H1 (cell line): Measurements from ENCODE around the gene GRID1. TPM values are rescaled to one million over a fixed set of nuclear protein-coding genes. Genes with fewer than 3 reads are reported as not detected.

ENCODE experiments used
- CTBP2 ChIP-seq: IDR thresholded peaks from 2 replicates; pipeline ENCODE4 v1.7.0; 2011; ENCODE audit warnings: borderline replicate concordance, mild to moderate bottlenecking, moderate library complexity, mixed read lengths, low read length; ENCODE audit not compliant: insufficient read depth, insufficient read length
- CTCF ChIP-seq, 3 experiments: IDR thresholded peaks; 1 replicate in 2 of 3; 2 replicates in 1 of 3; pipeline versions ENCODE4 v1.5.1 to v1.6.1; 2011; ENCODE audit warnings: low read length in 3 of 3, mild to moderate bottlenecking in 3 of 3, inconsistent platforms in 2 of 3, low read depth in 1 of 3, moderate library complexity in 1 of 3; ENCODE audit not compliant: insufficient read depth in 1 of 3; ENCODE audit errors: control extremely low read depth in 1 of 3
- HDAC6 ChIP-seq: IDR thresholded peaks from one replicate; pipeline ENCODE4 v1.7.1; 2012; ENCODE audit warnings: low read depth, mild to moderate bottlenecking, inconsistent platforms, low read length, moderate library complexity
- KDM5A ChIP-seq: fragments of 200-600 bp; IDR thresholded peaks from 2 replicates; pipeline ENCODE4 v1.7.1; 2012; ENCODE audit warnings: mild to moderate bottlenecking, low read length, inconsistent platforms, mixed read lengths
- POLR2AphosphoS5 ChIP-seq: IDR thresholded peaks from 2 replicates; pipeline ENCODE4 v1.6.1; 2011; ENCODE audit warnings: low read depth, low read length
- SAP30 ChIP-seq: fragments of 300-600 bp; sonication (generic); IDR thresholded peaks from 2 replicates; pipeline ENCODE4 v1.7.1; 2012; ENCODE audit warnings: low read length, moderate library complexity, mild to moderate bottlenecking, inconsistent platforms; ENCODE audit not compliant: insufficient read depth, insufficient replicate concordance
- SUZ12 ChIP-seq: fragments of 200-600 bp; sonication (generic); IDR thresholded peaks from 2 replicates; pipeline ENCODE4 v1.6.1; 2012; ENCODE audit warnings: mild to moderate bottlenecking, inconsistent platforms, low read length, moderate library complexity, mixed read lengths
- polyA plus RNA-seq, 7 experiments: library from polyadenylated mRNA; depleted of rRNA in 3 of 7; stranded (reverse) in 5 of 7; unstranded in 2 of 7; fragments of >200 nt in 5 of 7; fragments of 200-250 nt in 2 of 7; gene quantifications; 1 replicate in 5 of 7; 2 replicates in 1 of 7; 4 replicates in 1 of 7; pipeline versions ENCODE4 v1.2.1 to v1.2.3, GENCODE V29; 2011 to 2013; ENCODE audit warnings: missing spikeins in 2 of 7, mixed read lengths in 2 of 7
- total RNA-seq: library from RNA; stranded (reverse); fragmentation: NEBNext Ultra II Directional; extraction: Animal tissue kit (Norgen Biotek cat#: 25700); gene quantifications from 2 replicates; pipeline ENCODE4 v1.2.1, GENCODE V29; 2021

The GRID1 gene
- total and polyA plus RNA-seq, 2 of the 8 experiments (the other 6 are each of a cell fraction or from before 2014, with no cell fraction given), result 0.22 to 0.30 TPM

DNA sequence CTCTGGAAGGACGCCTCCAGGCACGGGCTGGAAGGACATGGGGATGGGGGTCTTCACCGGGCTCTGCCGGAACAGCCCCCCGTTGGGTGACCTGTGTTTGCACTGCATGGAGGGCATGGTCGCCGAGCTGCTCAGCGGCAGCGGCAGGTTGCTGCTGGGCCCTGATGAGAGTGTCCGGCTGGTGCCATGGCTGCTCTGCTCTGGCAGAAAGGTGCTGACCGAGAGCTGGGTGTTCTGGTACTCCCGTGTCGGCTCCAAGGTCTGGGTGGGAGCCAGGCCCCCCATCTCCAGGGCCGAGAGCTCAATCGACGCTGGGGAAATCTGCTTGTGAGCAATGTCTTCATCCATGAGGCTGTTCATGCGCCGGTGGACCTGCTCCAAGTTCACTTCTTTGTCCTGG is 764.3 kb downstream of the GRID1 start (continued):
- TF ChIP-seq CTCF (IDR thresholded peaks at IDR 0.05; ENCODE audit: control extremely low read depth in 1 of 3, insufficient read depth in 1 of 3, low read depth in 1 of 3, low read length in 3 of 3) (no peak), CTBP2 (no peak), KDM5A (no peak), HDAC6 (no peak), SAP30 (no peak), SUZ12 (no peak), POLR2AphosphoS5 (no peak)
